ENCODE results near the gene FTMT.

- TF ChIP-seq CTCF (conservative IDR thresholded peaks at IDR 0.05; ENCODE audit: low read depth, low read length) = no peak
- no peak for TF ChIP-seq CEBPB (IDR thresholded peaks at IDR 0.05; ENCODE audit: low read depth, low read length)
- TF ChIP-seq, protein P1, sequence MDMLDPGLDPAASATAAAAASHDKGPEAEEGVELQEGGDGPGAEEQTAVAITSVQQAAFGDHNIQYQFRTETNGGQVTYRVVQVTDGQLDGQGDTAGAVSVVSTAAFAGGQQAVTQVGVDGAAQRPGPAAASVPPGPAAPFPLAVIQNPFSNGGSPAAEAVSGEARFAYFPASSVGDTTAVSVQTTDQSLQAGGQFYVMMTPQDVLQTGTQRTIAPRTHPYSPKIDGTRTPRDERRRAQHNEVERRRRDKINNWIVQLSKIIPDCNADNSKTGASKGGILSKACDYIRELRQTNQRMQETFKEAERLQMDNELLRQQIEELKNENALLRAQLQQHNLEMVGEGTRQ (IDR thresholded peaks at IDR 0.05; ENCODE audit: low read depth, low read length) = no peak
- no peak for TF ChIP-seq POLR2A (IDR thresholded peaks at IDR 0.05; ENCODE audit: low read depth, low read length)
- TF ChIP-seq RFX5 (IDR thresholded peaks at IDR 0.05; ENCODE audit: low read depth, low read length) = no peak
- TF ChIP-seq MAFK (IDR thresholded peaks at IDR 0.05; ENCODE audit: low read depth, low read length) = peak; percentile 35; the same call in 1 of the 2 replicates
- no peak for TF ChIP-seq SMC3 (IDR thresholded peaks at IDR 0.05; ENCODE audit: low read depth, low read length)
- TF ChIP-seq RAD21 (IDR thresholded peaks at IDR 0.05; ENCODE audit: low read length) = no peak
Measured at GRCh38 chr5:121841892-121842291, 9.8 kb upstream of the FTMT start.

All from IMR-90 (cell line).